Measurements from ENCODE around the gene MRPS26.

Gene MRPS26

DNA sequence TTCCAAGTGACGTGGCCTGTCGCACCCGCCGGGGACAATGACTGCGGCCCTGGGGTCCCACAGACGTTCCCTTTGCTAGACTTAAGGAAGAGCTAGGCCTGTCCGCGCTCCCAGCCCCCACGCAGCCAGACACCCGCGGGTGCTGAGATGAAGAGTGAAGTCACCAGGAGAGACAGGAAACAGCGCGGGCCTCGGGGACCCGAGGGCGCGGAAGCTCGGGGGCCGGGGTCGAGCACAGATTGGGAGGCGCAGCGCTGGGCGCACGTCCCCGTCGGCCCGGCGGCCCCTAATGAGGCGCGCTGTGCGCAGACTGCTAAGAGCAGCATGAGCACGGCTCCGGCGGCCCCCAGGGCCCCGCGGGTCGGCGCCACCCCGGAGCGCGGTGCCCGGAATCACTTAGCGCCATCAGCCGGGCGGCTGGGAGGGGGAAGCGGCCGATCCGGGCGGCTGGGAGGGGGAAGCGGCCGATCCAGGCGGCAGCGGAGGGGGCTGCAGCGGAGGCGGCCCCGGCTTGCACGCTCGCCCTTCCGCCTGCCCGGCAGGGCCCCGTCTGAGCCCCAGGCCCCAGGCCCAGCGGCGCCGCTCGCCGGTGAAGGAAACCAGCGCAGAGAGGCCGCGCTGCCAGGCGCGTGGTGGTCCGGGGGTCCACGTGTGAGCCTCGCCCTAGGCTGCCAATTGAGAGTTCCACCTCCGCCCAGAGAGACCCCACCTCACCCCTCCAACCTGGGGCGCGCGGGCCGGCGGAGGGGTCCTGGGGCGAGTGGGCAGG lies 46.9 kb downstream of the MRPS26 start:
- Histone ChIP-seq H3K36me3 (no peaks in the 10 kb centered on the region), H3K9me3 (ENCODE audit: severe bottlenecking) (no peaks in the 10 kb centered on the region), H3K27me3 (ENCODE audit: insufficient read depth, low read depth, severe bottlenecking) (no peaks in the 10 kb centered on the region), H3K4me3 (ENCODE audit: low read depth, low read length) (no peak overlapping the region), H3K27ac (no peak overlapping the region)
- DNase-seq = no peak
- TF ChIP-seq CTCF (IDR thresholded peaks at IDR 0.05; ENCODE audit: low read depth, low read length) = no peak

DNA sequence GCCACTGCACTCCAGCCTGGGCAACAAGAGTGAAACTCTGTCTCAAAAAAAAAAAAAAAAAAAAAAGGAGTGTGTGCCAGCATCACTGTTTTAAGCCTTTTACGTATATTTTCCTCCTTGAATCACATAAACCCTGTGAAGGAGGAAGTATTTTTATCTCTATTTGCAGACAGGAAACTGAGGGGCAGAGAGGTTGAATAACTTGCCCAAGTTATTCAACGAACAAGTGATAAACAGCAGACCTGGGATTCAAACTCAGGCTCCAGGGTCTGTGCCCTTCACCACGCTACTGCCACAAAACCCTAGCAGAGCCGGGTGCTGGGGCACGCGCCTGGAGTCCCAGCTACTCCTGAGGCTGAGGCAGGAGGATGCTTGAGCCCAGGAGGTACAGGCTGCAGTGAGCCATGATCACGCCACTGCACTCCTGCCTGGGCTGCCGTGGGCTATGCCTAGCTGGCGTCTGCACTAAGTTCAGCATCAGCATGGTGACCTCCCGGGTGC lies 48.1 kb downstream of the MRPS26 start:
- H3K27me3 ChIP-seq (ENCODE audit: insufficient read depth, low read depth, severe bottlenecking) = no peaks in the 10 kb centered on the region
- no peaks in the 10 kb centered on the region for H3K9me3 ChIP-seq (ENCODE audit: severe bottlenecking)
- no peaks in the 10 kb centered on the region for H3K36me3 ChIP-seq
- no peak overlapping the region for H3K27ac ChIP-seq
- no peak for TF ChIP-seq CTCF (IDR thresholded peaks at IDR 0.05; ENCODE audit: low read depth, low read length)
- no peak overlapping the region for H3K4me3 ChIP-seq (ENCODE audit: low read depth, low read length)
- DNase-seq = no peak

DNA sequence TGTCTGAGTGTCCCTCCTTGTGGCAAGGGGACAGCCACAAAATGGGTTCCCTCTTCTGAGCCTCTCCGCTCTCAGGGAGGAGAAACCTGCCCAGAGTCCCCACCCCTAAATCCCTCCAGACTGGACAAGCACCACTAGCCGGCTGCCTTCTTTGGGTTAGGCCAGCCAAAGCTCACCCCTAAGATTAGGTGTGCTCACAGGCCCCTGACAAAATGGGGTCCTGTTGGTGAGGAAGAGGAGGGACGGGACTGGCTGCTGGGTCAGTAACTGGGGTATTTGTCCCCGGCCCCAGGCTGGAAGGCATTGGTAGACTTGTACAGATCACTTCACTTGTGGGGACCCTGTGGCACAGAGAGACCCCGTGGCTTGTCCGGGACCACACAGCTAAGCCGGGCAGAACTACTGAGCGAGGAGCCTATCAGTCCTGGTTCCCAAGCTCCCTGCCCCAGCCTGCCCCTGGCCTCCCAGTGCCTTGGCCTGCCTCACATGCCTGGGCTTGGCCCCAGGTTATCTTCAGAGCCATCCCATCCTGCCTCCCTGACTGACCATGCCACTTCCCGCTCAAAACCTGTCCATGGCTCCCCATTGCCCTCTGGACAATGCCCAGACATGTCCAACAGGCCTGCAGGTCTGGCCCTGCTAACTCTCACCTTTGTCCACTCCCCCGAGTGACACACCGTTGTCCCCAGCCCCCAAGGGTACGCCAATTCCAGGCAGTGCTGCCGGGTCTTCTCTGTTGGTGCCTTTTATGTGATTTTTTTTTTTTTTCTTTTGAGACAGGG lies 49.2 kb downstream of the MRPS26 start:
- no peaks in the 10 kb centered on the region for H3K36me3 ChIP-seq
- DNase-seq = no peak
- TF ChIP-seq CTCF (IDR thresholded peaks at IDR 0.05; ENCODE audit: low read depth, low read length) = no peak
- no peak overlapping the region for H3K4me3 ChIP-seq (ENCODE audit: low read depth, low read length)
- H3K27ac ChIP-seq = no peak overlapping the region
- H3K27me3 ChIP-seq (ENCODE audit: insufficient read depth, low read depth, severe bottlenecking) = no peaks in the 10 kb centered on the region
- no peaks in the 10 kb centered on the region for H3K9me3 ChIP-seq (ENCODE audit: severe bottlenecking)

Data from WERI-Rb-1 (cell line).